Adrenal gland (tissue), 19 donors: Measurements from ENCODE around the gene TFAP2B. TPM values are rescaled to one million over a fixed set of nuclear protein-coding genes. Genes with fewer than 3 reads are reported as not detected.

Experiments used
- DNase-seq, 7 donors: peaks; one replicate each; pipeline ENCODE4 v3.0.0-alpha.2; 2019 to 2020
- H3K27ac ChIP-seq, 5 donors: fragments of 200-600 bp; sonication (generic) in 4 of 5; 1 replicate in 3 of 5; 2 replicates in 2 of 5; pipeline versions ENCODE4 v1.5.1 to v1.8.0; 2016 to 2020; ENCODE audit warnings: mild to moderate bottlenecking in 1 of 5
- H3K27me3 ChIP-seq: fragments of 200-600 bp; 2 replicates; pipeline ENCODE4 v1.8.0; 2021
- H3K36me3 ChIP-seq, 2 donors: fragments of 200-600 bp; replicated peaks in 1 of 2; 1 replicate in 1 of 2; 2 replicates in 1 of 2; pipeline versions ENCODE4 v1.5.1 to v1.8.0; 2018 to 2022
- H3K4me1 ChIP-seq, 2 donors: fragments of 200-600 bp; replicated peaks in 1 of 2; 1 replicate in 1 of 2; 2 replicates in 1 of 2; pipeline versions ENCODE4 v1.5.1 to v1.8.0; 2018 to 2021
- H3K4me3 ChIP-seq, 4 donors: fragments of 200-600 bp; sonication (generic) in 3 of 4; one replicate each; pipeline ENCODE4 v1.5.1; 2016 to 2018
- H3K9me3 ChIP-seq, 3 donors: fragments of 200-600 bp; sonication (generic) in 1 of 3; replicated peaks in 1 of 3; 1 replicate in 2 of 3; 2 replicates in 1 of 3; pipeline versions ENCODE4 v1.5.1 to v1.8.0; 2016 to 2021
- CTCF ChIP-seq, 6 experiments: fragments of 450-650 bp in 4 of 6; fragments of 200-600 bp in 2 of 6; sonication (generic) in 1 of 6; IDR thresholded peaks; 1 replicate in 5 of 6; 2 replicates in 1 of 6; pipeline versions ENCODE4 v1.5.1 to v1.8.0; 2016 to 2021; ENCODE audit warnings: antibody characterized with exemption in 6 of 6, mild to moderate bottlenecking in 2 of 6, moderate library complexity in 1 of 6
- POLR2A ChIP-seq, 2 donors: fragments of 450-650 bp; IDR thresholded peaks; one replicate each; pipeline ENCODE4 v1.6.1; 2017; ENCODE audit warnings: antibody characterized with exemption in 2 of 2, mild to moderate bottlenecking in 2 of 2, moderate library complexity in 1 of 2
- WGBS, 4 donors: extraction: QIAGEN DNeasy Blood & Tissue Kit in 2 of 4; methylation state at CpG; one replicate each; pipeline versions ENCODE4 v1.1.5 to v1.1.7; 2013 to 2017; 5-methylcytosine and 5-hydroxymethylcytosine counted together
- intact Hi-C, 2 donors: fragments of 100-400 bp; cut with DNase I; formaldehyde crosslinking; loops; one replicate each; pipeline versions ENCODE4 v1.14.1 to v1.15.0; 2022 to 2023
- long read RNA-seq, 10 donors: library from polyadenylated mRNA in 3 of 10; unstranded in 2 of 10; stranded (forward) in 1 of 10; transcript quantifications; one replicate each; pipeline ENCODE4 v2.0.0 and lab custom pipeline, GENCODE V29; 2021 to 2026
- polyA plus RNA-seq, 3 donors: library from polyadenylated mRNA; stranded (reverse); fragments of 200-250 nt in 2 of 3; fragments of 350-450 nt in 1 of 3; fragmentation: Illumina TruSeq in 1 of 3; extraction: RNeasy Lipid Tissue Mini Kit (QIAGEN cat#74804) in 1 of 3; gene quantifications; one replicate each; pipeline ENCODE4 v1.2.3, GENCODE V29; 2013 to 2014
- total RNA-seq, 9 donors: library from RNA; depleted of rRNA in 4 of 9; stranded (reverse); fragments of >200 nt in 4 of 9; fragments of 120-200 nt in 1 of 9; fragmentation: NEBNext Ultra II Directional in 1 of 9; extraction: Animal tissue kit (Norgen Biotek cat#: 25700) in 1 of 9; gene quantifications; one replicate each; pipeline versions ENCODE4 v1.1.0 to v1.2.4, GENCODE V29; 2013 to 2023
- donor health status: healthy with polysubstance abuse.
- donor health status: Bipolar disorder and iron deficiency.
- donor health status: DM: yes; HTN: yes; CAD: no.
- donor health status: DM: no; HTN: no; CAD: no.
- donor health status: DM: no; HTN: no; CAD: no.
- donor health status: DM: yes; HTN: yes; CAD: no.

TFAP2B gene
- total RNA-seq (1 to 10 TPM in 4 of 9 donors, under 1 TPM in 2, not detected in 3; 0.19 to 6.6 (median 2.0) TPM), polyA plus RNA-seq (1 to 10 TPM; 2.4 to 7.1 (median 3.0) TPM)
- long read RNA-seq, donor 1: 0 reads
- long read RNA-seq, donor 2: 0 reads
- long read RNA-seq, donor 3, full-length matches to known transcripts: 1 of 1 reads
- long read RNA-seq, donor 3, partial matches to known transcripts: 0 of 1 reads
- long read RNA-seq, donor 3, other reads (novel, unspliced or antisense): 0 of 1 reads
- long read RNA-seq, donor 4: 0 reads
- long read RNA-seq, donor 5: 0 reads
- long read RNA-seq, donor 6, partial matches to known transcripts: 3 of 5 reads
- long read RNA-seq, donor 6, other reads (novel, unspliced or antisense): 2 of 5 reads
- long read RNA-seq, donor 7: 0 reads
- long read RNA-seq, donor 8: 0 reads
- long read RNA-seq, donor 9: 0 reads
- long read RNA-seq, donor 10, partial matches to known transcripts: 0 of 1 reads
- long read RNA-seq, donor 10, other reads (novel, unspliced or antisense): 0 of 1 reads

GRCh38 chr6:50818673-50819072 lies at the start of gene TFAP2B:
Gene TFAP2B (plus strand): TSS chr6:50818871. CDS start chr6:50818892, 21 bp downstream.
- peaks cover 66% of the 10 kb centered on the region for H3K27me3 ChIP-seq
- H3K36me3 ChIP-seq: no peaks in the 10 kb centered on the region
- DNase-seq: no peak
- peak within 1 kb of the TSS in 1 of 5 donors; percentile 70 for H3K27ac ChIP-seq
- no peaks in the 10 kb centered on the region for H3K9me3 ChIP-seq
- no peak for TF ChIP-seq POLR2A (IDR thresholded peaks at IDR 0.05)
- TF ChIP-seq CTCF (IDR thresholded peaks at IDR 0.05): no peak
- H3K4me3 ChIP-seq: peak within 1 kb of the TSS in 1 of 4 donors; percentile 46
- WGBS, 4 donors: 8 to 14% (median 11%) methylated on average over 7 of the region's 7 CpGs
- intact Hi-C loops: loop anchor here in 1 of 2 donors (5.0 to 10.0 kb wide), 2 partner anchors 1144 to 1196 kb away; no protein-coding TSS in a partner anchor
- peaks cover 8 to 13% of the 10 kb centered on the region in 2 donors for H3K4me1 ChIP-seq

DNA sequence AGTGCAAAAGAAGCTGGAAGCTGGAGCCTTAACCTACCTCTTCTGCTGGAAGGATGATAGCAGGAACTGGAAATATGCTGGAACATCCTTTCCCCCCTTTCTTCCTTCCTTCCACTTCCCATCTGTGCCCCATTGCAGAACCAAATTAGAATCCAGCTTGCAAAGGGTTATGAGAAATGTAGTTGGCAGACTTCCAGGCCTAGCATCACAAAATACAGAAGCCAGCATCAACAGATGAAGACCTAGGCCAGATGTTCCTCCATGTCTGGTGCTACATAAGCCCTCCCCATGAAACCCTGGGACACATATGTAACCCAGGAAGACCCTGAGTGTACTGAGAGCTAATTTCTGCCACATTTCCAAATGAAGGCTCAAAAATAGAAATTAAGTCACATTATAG lies 40.0 kb upstream of the TFAP2B start:
- no peaks in the 10 kb centered on the region for H3K27me3 ChIP-seq
- H3K27ac ChIP-seq: no peak overlapping the region
- intact Hi-C loops: no loop called here
- no peak for DNase-seq
- no peak overlapping the region for H3K4me3 ChIP-seq
- H3K36me3 ChIP-seq: no peaks in the 10 kb centered on the region
- no peaks in the 10 kb centered on the region for H3K4me1 ChIP-seq
- H3K9me3 ChIP-seq: no peaks in the 10 kb centered on the region
- TF ChIP-seq POLR2A (IDR thresholded peaks at IDR 0.05): no peak
- TF ChIP-seq CTCF (IDR thresholded peaks at IDR 0.05): no peak

GRCh38 chr6:50780382-50780781 lies 38.3 kb upstream of the TFAP2B start:
- H3K4me1 ChIP-seq: no peaks in the 10 kb centered on the region
- intact Hi-C loops: no loop called here
- H3K9me3 ChIP-seq: no peaks in the 10 kb centered on the region
- H3K27me3 ChIP-seq: no peaks in the 10 kb centered on the region
- H3K4me3 ChIP-seq: no peak overlapping the region
- H3K36me3 ChIP-seq: no peaks in the 10 kb centered on the region
- no peak for DNase-seq
- 87 to 94% (median 92%) methylated on average over 5 of the region's 5 CpGs for WGBS, 4 donors
- H3K27ac ChIP-seq: no peak overlapping the region
- TF ChIP-seq POLR2A (IDR thresholded peaks at IDR 0.05): no peak
- no peak for TF ChIP-seq CTCF (IDR thresholded peaks at IDR 0.05)

DNA sequence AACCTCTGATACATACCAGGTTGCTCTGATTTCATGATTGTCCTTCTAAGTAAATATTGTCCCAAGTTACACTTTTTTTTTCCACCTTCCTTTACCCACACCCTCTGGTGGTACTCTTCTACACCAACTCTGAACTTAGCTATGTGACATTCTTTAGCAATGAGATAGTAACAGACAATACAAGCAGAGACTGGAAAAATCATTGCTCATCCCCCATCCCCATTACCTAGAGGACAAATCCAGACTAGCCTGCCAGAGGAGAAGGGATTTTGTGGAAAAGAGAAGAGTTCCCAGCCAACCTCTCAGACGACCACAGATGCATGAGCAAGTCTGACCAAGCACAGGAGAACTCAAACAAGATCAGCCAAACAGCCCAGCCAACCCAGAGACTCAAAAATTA lies 32.8 kb upstream of the TFAP2B start:
- no peak for DNase-seq
- intact Hi-C loops: no loop called here

More for the DNA sequence above, 32.8 kb upstream of the TFAP2B start:
- no peaks in the 10 kb centered on the region for H3K27me3 ChIP-seq
- H3K36me3 ChIP-seq: no peaks in the 10 kb centered on the region
- no peaks in the 10 kb centered on the region for H3K4me1 ChIP-seq
- no peaks in the 10 kb centered on the region for H3K9me3 ChIP-seq
- no peak overlapping the region for H3K4me3 ChIP-seq
- H3K27ac ChIP-seq: no peak overlapping the region
- WGBS, 4 donors: 27 to 43% (median 39%) methylated on average over 1 of the region's 1 CpG
- TF ChIP-seq CTCF (IDR thresholded peaks at IDR 0.05) (no peak), POLR2A (IDR thresholded peaks at IDR 0.05) (no peak)
